ENCODE results near the gene CFAP141. TPM values are rescaled to one million over a fixed set of nuclear protein-coding genes. Genes with fewer than 3 reads are reported as not detected.
"Not testable (repeated sequence)": the region's sequence is repeated elsewhere in the genome, so short reads cannot be mapped to it uniquely, and the experiment has no call there.

Gene CFAP141
- total RNA-seq, 4 donors from 2014 or later: not detected

GRCh38 chr1:154219541-154219940, 13.4 kb upstream of the CFAP141 start:
- TF ChIP-seq POLR2A (IDR thresholded peaks at IDR 0.05) (no peak), CTCF (IDR thresholded peaks at IDR 0.05) (no peak)
- intact Hi-C loops (cut with DNase I; ENCODE audit: low total_unique reads): no loop called here
- 6 to 9% methylated on average over 5 of the region's 5 CpGs for WGBS, 2 donors
- DNase-seq (ENCODE audit: low spot score in 2 of 2): peak in 1 of 2 donors; percentile 26
- peak overlapping the region; percentile 90 for H3K4me3 ChIP-seq (ENCODE audit: low read depth, poor library complexity, severe bottlenecking)

GRCh38 chr1:154218545-154218944, 12.4 kb upstream of the CFAP141 start:
- intact Hi-C loops (cut with DNase I; ENCODE audit: low total_unique reads): no loop called here
- no peak for DNase-seq (ENCODE audit: low spot score in 2 of 2)
- no peak overlapping the region for H3K4me3 ChIP-seq (ENCODE audit: low read depth, poor library complexity, severe bottlenecking)
- no peak for TF ChIP-seq CTCF (IDR thresholded peaks at IDR 0.05)
- no peak for TF ChIP-seq POLR2A (IDR thresholded peaks at IDR 0.05)
- 60 to 63% methylated on average over 3 of the region's 3 CpGs for WGBS, 2 donors

GRCh38 chr1:154213274-154213673, 7.1 kb upstream of the CFAP141 start:
- intact Hi-C loops (cut with DNase I; ENCODE audit: low total_unique reads): no loop called here
- no peak for DNase-seq (ENCODE audit: low spot score in 2 of 2)
- no peak overlapping the region for H3K4me3 ChIP-seq (ENCODE audit: low read depth, poor library complexity, severe bottlenecking)
- TF ChIP-seq POLR2A (IDR thresholded peaks at IDR 0.05) (no peak), CTCF (IDR thresholded peaks at IDR 0.05) (no peak)
- WGBS, 2 donors: 81 to 96% methylated on average over 1 of the region's 1 CpG

GRCh38 chr1:154212083-154212482, 6.0 kb upstream of the CFAP141 start:
- TF ChIP-seq POLR2A (IDR thresholded peaks at IDR 0.05) (no peak), CTCF (IDR thresholded peaks at IDR 0.05) (no peak)
- no peak overlapping the region for H3K4me3 ChIP-seq (ENCODE audit: low read depth, poor library complexity, severe bottlenecking)
- no peak for DNase-seq (ENCODE audit: low spot score in 2 of 2)
- intact Hi-C loops (cut with DNase I; ENCODE audit: low total_unique reads): no loop called here
- WGBS, 2 donors: 94 to 97% methylated on average over 10 of the region's 10 CpGs

GRCh38 chr1:154208677-154209388, 2.7 kb upstream of the CFAP141 start:
- intact Hi-C loops (cut with DNase I; ENCODE audit: low total_unique reads): no loop called here
- DNase-seq (ENCODE audit: low spot score in 2 of 2): no peak
- TF ChIP-seq CTCF (IDR thresholded peaks at IDR 0.05) (no peak), POLR2A (IDR thresholded peaks at IDR 0.05) (no peak)
- 91% methylated on average over 5 of the region's 5 CpGs for WGBS, 2 donors
- no peak overlapping the region for H3K4me3 ChIP-seq (ENCODE audit: low read depth, poor library complexity, severe bottlenecking)

- intact Hi-C loops (cut with DNase I; ENCODE audit: low total_unique reads): no loop called here
- H3K4me3 ChIP-seq (ENCODE audit: low read depth, poor library complexity, severe bottlenecking): no peak overlapping the region
- 78 to 81% methylated on average over 9 of the region's 9 CpGs for WGBS, 2 donors
- TF ChIP-seq CTCF (IDR thresholded peaks at IDR 0.05) (no peak), POLR2A (IDR thresholded peaks at IDR 0.05) (no peak)
- DNase-seq (ENCODE audit: low spot score in 2 of 2): no peak
Observed at GRCh38 chr1:154207262-154207661, 1.1 kb upstream of the CFAP141 start.

GRCh38 chr1:154205778-154206177, 355 bp downstream of the CFAP141 start:
- 92% methylated on average over 11 of the region's 11 CpGs for WGBS, 2 donors
- H3K4me3 ChIP-seq (ENCODE audit: low read depth, poor library complexity, severe bottlenecking); intact Hi-C loops (cut with DNase I; ENCODE audit: low total_unique reads): not testable (repeated sequence)
- peak in 1 of 2 donors; percentile 57 for DNase-seq (ENCODE audit: low spot score in 2 of 2)

Measured in lower leg skin (tissue), 4 donors.